DOHH2 (cell line): Measurements from ENCODE around the gene ARL15.

Experiments used
- CTCF ChIP-seq: fragments of 200-600 bp; sonication (generic); IDR thresholded peaks from one replicate; pipeline ENCODE4 v1.5.1; 2014; ENCODE audit warnings: antibody characterized with exemption, mild to moderate bottlenecking, low read depth, low read length; ENCODE audit not compliant: poor library complexity, severe bottlenecking
- EZH2phosphoT487 ChIP-seq: fragments of 200-600 bp; sonication (generic); IDR thresholded peaks from 2 replicates; pipeline ENCODE4 v1.6.1; 2017; ENCODE audit warnings: borderline replicate concordance, mild to moderate bottlenecking, antibody characterized with exemption, low read length, moderate library complexity, mixed read lengths

GRCh38 chr5:54325610-54326311 is 15.4 kb upstream of the ARL15 start:
- TF ChIP-seq CTCF, result no peak
- no peak for TF ChIP-seq EZH2phosphoT487
